HFF-Myc (cell line): ENCODE measurements around the gene RASAL2.

Source experiments
- DNase-seq: peaks from one replicate; pipeline ENCODE4 v3.0.0-alpha.2; 2011; ENCODE audit warnings: low read depth; ENCODE audit errors: extremely low read depth
- H3K4me3 ChIP-seq: replicated peaks from 2 replicates; pipeline ENCODE4 v1.5.1; 2011; ENCODE audit warnings: low read depth, mild to moderate bottlenecking, control low read depth, low read length
- TF ChIP-seq, protein P1 (sequence below): IDR thresholded peaks from 2 replicates; pipeline ENCODE4 v1.5.1; 2012; ENCODE audit warnings: mild to moderate bottlenecking, low read depth, low read length, control low read depth; ENCODE audit errors: missing control alignments

Gene RASAL2

DNA sequence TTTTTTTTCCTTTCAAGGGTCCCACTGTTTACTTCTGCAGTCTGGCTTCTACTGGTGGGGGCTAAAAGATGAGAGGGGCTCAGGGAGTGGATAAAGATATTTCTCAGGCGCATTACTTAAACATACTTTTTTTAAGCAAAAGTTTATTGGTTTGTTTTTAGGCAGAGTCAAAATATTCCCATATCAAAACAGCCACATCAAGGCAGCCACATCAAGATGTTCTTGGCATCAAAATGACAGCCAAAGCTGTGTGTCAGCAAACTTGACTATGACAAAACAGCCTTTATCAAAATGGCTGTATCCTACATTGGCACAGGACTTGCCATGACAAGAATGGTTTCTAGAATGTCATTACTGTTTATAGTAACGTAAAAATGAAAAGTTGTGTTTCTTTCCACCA lies 22.1 kb upstream of the RASAL2 start:
- no peak for DNase-seq
- H3K4me3 ChIP-seq = no peak overlapping the region
- TF ChIP-seq, protein P1, sequence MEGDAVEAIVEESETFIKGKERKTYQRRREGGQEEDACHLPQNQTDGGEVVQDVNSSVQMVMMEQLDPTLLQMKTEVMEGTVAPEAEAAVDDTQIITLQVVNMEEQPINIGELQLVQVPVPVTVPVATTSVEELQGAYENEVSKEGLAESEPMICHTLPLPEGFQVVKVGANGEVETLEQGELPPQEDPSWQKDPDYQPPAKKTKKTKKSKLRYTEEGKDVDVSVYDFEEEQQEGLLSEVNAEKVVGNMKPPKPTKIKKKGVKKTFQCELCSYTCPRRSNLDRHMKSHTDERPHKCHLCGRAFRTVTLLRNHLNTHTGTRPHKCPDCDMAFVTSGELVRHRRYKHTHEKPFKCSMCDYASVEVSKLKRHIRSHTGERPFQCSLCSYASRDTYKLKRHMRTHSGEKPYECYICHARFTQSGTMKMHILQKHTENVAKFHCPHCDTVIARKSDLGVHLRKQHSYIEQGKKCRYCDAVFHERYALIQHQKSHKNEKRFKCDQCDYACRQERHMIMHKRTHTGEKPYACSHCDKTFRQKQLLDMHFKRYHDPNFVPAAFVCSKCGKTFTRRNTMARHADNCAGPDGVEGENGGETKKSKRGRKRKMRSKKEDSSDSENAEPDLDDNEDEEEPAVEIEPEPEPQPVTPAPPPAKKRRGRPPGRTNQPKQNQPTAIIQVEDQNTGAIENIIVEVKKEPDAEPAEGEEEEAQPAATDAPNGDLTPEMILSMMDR = no peak

DNA sequence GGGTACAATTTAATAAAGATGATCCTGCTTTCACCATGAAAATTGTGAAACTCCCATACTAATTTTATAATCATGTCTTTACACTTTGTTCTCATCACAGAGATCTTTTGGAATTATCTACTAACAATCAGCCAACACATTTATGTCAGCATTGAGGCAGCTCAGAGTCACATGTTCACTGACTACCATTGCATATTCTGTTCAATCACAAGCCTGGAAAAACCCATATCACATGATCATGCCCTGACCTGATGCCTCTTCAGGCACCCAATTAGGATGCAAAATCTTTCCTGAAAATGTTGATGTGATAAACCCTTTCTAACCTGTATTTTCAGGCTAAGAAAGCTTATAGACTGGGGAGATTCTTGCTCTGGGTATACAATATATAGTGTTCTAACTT lies 21.6 kb upstream of the RASAL2 start:
- DNase-seq = no peak
- TF ChIP-seq, protein P1 = no peak

DNA sequence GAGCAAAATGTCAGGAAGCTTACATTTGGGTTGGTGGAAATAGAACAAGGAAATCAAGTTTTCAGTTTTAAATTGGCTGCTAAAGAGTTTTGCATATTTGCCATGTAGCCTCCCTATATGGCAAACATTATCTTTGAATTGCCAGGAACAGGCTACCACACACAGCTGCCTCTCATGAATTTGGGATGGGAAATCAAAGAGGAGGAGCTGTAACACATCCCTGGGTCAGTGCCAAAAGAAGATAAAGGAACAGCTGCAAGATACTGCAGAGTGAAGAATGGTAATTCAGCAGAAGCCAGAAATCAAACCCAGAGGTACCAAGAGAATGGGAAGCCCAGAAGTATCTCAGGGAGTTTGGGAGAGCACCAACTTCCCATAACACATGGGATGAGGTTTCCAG lies 18.6 kb upstream of the RASAL2 start:
- H3K4me3 ChIP-seq = no peak overlapping the region
- DNase-seq = no peak
- TF ChIP-seq, protein P1 = no peak

More for the DNA sequence above, 21.6 kb upstream of the RASAL2 start:
- no peak overlapping the region for H3K4me3 ChIP-seq

DNA sequence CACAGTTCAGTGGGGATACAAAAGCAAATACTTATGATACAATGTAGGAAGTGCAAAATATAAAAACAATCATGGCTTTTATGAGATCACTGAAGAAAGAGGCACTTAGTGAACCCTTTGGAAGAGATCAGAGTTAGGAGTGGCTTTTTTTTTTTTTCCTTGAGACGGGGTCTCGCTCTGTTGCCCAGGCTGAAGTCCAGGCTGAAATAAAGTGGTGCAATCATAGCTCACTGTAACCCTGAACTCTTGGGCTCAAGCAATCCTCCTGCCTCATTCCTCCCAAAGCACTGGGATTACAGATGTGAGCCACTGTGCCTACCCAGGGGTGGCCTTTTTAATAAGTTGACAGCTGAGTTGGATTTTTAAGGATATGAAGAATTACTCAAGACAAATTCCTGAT lies 17.3 kb upstream of the RASAL2 start:
- no peak overlapping the region for H3K4me3 ChIP-seq
- TF ChIP-seq, protein P1 = no peak

DNA sequence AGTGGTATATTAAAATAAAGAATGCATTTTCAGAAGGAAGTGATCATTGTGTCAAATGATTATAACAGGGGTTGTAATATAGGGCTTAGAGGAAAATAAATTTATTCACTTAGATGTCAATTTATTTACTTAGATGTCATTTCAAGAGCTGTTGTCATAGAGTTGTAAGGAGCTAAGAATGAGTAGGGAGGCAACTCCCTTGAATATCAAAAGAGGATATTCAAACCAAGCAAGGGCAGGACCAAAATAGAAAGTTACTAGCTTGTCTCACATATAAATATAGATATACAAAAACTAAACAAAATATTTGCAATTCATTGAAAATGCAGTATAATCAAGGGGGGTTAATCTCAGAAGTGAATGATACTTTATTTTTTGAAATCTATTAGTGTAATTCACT lies 16.0 kb upstream of the RASAL2 start:
- TF ChIP-seq, protein P1 = no peak
- H3K4me3 ChIP-seq = no peak overlapping the region
- no peak for DNase-seq

More for the DNA sequence above, 17.3 kb upstream of the RASAL2 start:
- no peak for DNase-seq

DNA sequence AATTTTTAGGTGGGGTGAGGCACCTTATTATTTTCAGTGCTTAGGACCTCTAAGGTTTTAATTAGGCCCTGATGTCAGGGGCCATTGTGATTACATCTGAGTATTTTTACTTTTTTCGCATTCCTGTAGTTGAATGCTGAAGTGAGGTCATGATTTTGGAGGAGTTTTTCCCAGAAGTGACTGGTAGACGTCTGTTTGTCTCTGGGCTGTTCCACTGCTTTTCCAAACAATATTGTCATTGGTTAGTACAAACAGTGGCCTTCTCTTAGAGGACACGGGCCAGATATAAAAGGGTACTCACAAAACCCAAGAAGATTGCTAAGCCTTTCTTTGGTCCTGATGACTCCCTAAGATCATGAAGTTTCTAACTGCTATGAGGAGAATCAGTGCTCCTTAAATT lies 7.6 kb upstream of the RASAL2 start:
- no peak for DNase-seq
- H3K4me3 ChIP-seq = no peak overlapping the region
- TF ChIP-seq, protein P1 = no peak

DNA sequence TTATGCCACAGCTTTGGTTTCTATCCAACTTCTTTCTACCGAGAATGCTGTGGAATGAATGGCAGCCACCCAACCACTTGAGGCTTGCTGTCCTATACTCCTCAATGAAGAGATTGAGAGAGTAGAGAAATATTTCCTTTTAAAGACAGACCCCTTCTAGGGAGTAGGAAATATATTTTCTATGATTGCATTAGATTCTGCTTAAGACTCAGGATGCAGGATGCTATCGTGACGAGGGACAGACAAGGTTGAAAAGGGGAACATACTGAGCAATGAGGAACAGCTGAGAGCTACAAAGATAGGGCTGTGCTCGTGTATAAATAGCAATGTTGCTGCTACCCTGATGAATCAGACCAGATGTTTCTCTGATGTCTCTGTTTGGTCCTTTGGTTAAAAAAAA lies 7.1 kb upstream of the RASAL2 start:
- no peak overlapping the region for H3K4me3 ChIP-seq
- TF ChIP-seq, protein P1 = no peak
- no peak for DNase-seq
